Upper lobe of left lung (tissue), 4 donors: ENCODE data around the gene MT1M.

ENCODE experiments used
- CTCF ChIP-seq, 6 experiments: fragments of 450-650 bp in 4 of 6; fragments of 200-600 bp in 2 of 6; sonication (generic) in 2 of 6; IDR thresholded peaks; one replicate each; pipeline ENCODE4 v1.5.1; 2016 to 2019; ENCODE audit warnings: antibody characterized with exemption in 6 of 6
- EP300 ChIP-seq, 4 donors: sonication (generic); formaldehyde crosslinking; IDR thresholded peaks; one replicate each; pipeline ENCODE4 v1.5.1; 2017; ENCODE audit warnings: antibody characterized with exemption in 4 of 4, control low read depth in 2 of 4
- POLR2A ChIP-seq, 4 donors: fragments of 450-650 bp; IDR thresholded peaks; one replicate each; pipeline ENCODE4 v1.5.1; 2016 to 2017; ENCODE audit warnings: antibody characterized with exemption in 4 of 4, mild to moderate bottlenecking in 2 of 4

GRCh38 chr16:56617212-56618085 is 15.0 kb upstream of the MT1M start:
- peak in 3 of 4 donors; percentile 37 to 64 (median 63) for TF ChIP-seq POLR2A (IDR thresholded peaks at IDR 0.05)
- peak in 4 of 6 experiments; percentile 7 to 54 (median 33) for TF ChIP-seq CTCF (IDR thresholded peaks at IDR 0.05)
- no peak for TF ChIP-seq EP300 (IDR thresholded peaks at IDR 0.05)
